ENCODE measurements around the gene ABTB2. TPM values are rescaled to one million over a fixed set of nuclear protein-coding genes. Genes with fewer than 3 reads are reported as not detected.

Gene ABTB2
- total and polyA plus RNA-seq, 2 of the 8 experiments (the other 6 are each of a cell fraction or from before 2014, with no cell fraction given): 7.7 to 10.2 TPM

GRCh38 chr11:34105079-34105956, 252.5 kb downstream of the ABTB2 start, which contains the start of gene NAT10:
NAT10 (plus strand) TSS chr11:34105629; CDS start chr11:34108226, 2,597 bp downstream.
- peaks cover 0 to 2% (median 0%) of the 10 kb centered on the region in 4 experiments; a peak in 1 of 7 replicates for H3K4me1 ChIP-seq (replicated peaks in 1 of 4; ENCODE audit: control insufficient read depth in 3 of 4, insufficient read depth in 4 of 4, low read length in 3 of 4)
- FAIRE-seq: peak; percentile 85
- ChIA-PET POLR2A (ENCODE audit: partially characterized antibody) (interaction anchor here (0.6 to 6.1 kb wide), 26 partner anchors 9 to 355 kb away, joined by 3 to 81 read pairs (median 3); partner anchors contain the start of gene CAPRIN1), CTCF (ENCODE audit: partially characterized antibody) (interaction anchor here (1.1 kb wide), 1 partner anchor 387 kb away, joined by 4 read pairs; no protein-coding TSS in a partner anchor)
- no peaks in the 10 kb centered on the region for H4K20me1 ChIP-seq (replicated peaks in 1 of 2; ENCODE audit: control insufficient read depth in 1 of 2, insufficient read depth in 2 of 2, low read length in 2 of 2)
- peak within 1 kb of the TSS; percentile 70 for H3K4ac ChIP-seq (replicated peaks; ENCODE audit: insufficient read length, low read depth, low read length)
- peak within 1 kb of the TSS; percentile 13 for H3K56ac ChIP-seq (replicated peaks; ENCODE audit: insufficient read length, low read depth, low read length)
- H3K14ac ChIP-seq (ENCODE audit: insufficient read length): no peak within 1 kb of the TSS
- no peak within 1 kb of the TSS; the same call in 1 of the 2 replicates for H2AK5ac ChIP-seq (ENCODE audit: low read depth, low read length)
- peak within 1 kb of the TSS; percentile 83 to 86 for H3K4me2 ChIP-seq (ENCODE audit: insufficient read depth in 1 of 2, low read depth in 2 of 2, low read length in 2 of 2)
- H4K91ac ChIP-seq (replicated peaks; ENCODE audit: insufficient read length, low read length): no peak within 1 kb of the TSS
- peak; percentile 95 to 97 for DNase-seq (ENCODE audit: low read depth in 1 of 2, low spot score in 2 of 2)
- peaks cover 9% of the 10 kb centered on the region for H3K23me2 ChIP-seq (ENCODE audit: low read depth, low read length)
- no peaks in the 10 kb centered on the region for H3K27me3 ChIP-seq (replicated peaks in 1 of 4; ENCODE audit: control insufficient read depth in 3 of 4, extremely low read depth in 1 of 4, insufficient read depth in 3 of 4, low read length in 3 of 4)
- no peak within 1 kb of the TSS for H2BK15ac ChIP-seq (ENCODE audit: low read length)
- peaks cover 12 to 29% (median 26%) of the 10 kb centered on the region in 4 experiments; a peak in 7 of 8 replicates for H3K36me3 ChIP-seq (ENCODE audit: control insufficient read depth in 2 of 4, insufficient read depth in 4 of 4, low read length in 3 of 4)
- H2BK12ac ChIP-seq (ENCODE audit: low read depth, low read length): no peak within 1 kb of the TSS; the same call in 1 of the 2 replicates
- H4K8ac ChIP-seq (ENCODE audit: extremely low read depth, insufficient read depth, low read length): peak within 1 kb of the TSS; percentile 96; the same call in 1 of the 2 replicates
- H3K9me3 ChIP-seq (ENCODE audit: insufficient read depth in 2 of 2, low read depth in 1 of 2, low read length in 1 of 2): no peaks in the 10 kb centered on the region
- no peak within 1 kb of the TSS for H2BK20ac ChIP-seq (ENCODE audit: low read length)
- H3K27ac ChIP-seq (ENCODE audit: low read depth, low read length): peak within 1 kb of the TSS; percentile 95
- H3K23ac ChIP-seq (ENCODE audit: insufficient read length): no peak within 1 kb of the TSS
- peak within 1 kb of the TSS; percentile 84 to 97 (median 96) for H3K9ac ChIP-seq (replicated peaks in 1 of 4; ENCODE audit: extremely low read depth in 1 of 4, low read depth in 3 of 4, low read length in 3 of 4)
- 2% methylated on average over 55 of the region's 55 CpGs; no CpG with 5 or more reads in 1 of the 2 experiments for WGBS, 2 experiments (ENCODE audit: extremely low coverage in 1 of 2, insufficient coverage in 1 of 2, insufficient read length in 1 of 2, insufficient replicate concordance in 2 of 2, low coverage in 1 of 2, low lambda C conversion rate in 2 of 2, missing lambda C conversion rate in 1 of 2)
- H4K5ac ChIP-seq (ENCODE audit: insufficient read length, low read depth, low read length): peak within 1 kb of the TSS; percentile 57
- 0 out of 2 replicates have a peak, but pooled peaks cover 2% of the 10 kb centered on the region for H3K79me1 ChIP-seq (ENCODE audit: low read depth, low read length)
- peak within 1 kb of the TSS; percentile 90 for H2BK5ac ChIP-seq (ENCODE audit: low read depth, low read length)
- H3K18ac ChIP-seq (ENCODE audit: extremely low read depth, low read length): peak within 1 kb of the TSS; percentile 7; the same call in 1 of the 2 replicates
- no peak within 1 kb of the TSS for H2BK120ac ChIP-seq (replicated peaks; ENCODE audit: low read depth, low read length)
- H3K79me2 ChIP-seq (ENCODE audit: control insufficient read depth in 1 of 2, insufficient read depth in 2 of 2, low read length in 2 of 2): peaks cover 7 to 31% of the 10 kb centered on the region in 2 experiments
- peak within 1 kb of the TSS; percentile 71 to 95 (median 91) for H3K4me3 ChIP-seq (ENCODE audit: extremely low read depth in 1 of 4, insufficient read depth in 2 of 4, low read depth in 3 of 4, low read length in 4 of 4)
- peak within 1 kb of the TSS; percentile 45; the same call in 1 of the 2 replicates for H2AFZ ChIP-seq (ENCODE audit: low read length)
- TF ChIP-seq BRCA1 (IDR thresholded peaks at IDR 0.05; ENCODE audit: low read depth, low read length): 0 out of 2 replicates have a peak, but pooled peaks have one; percentile 50
- TF ChIP-seq SP1 (IDR thresholded peaks at IDR 0.05; ENCODE audit: low read depth, low read length): peak; percentile 49; the same call in 1 of the 2 replicates
- no peak for TF ChIP-seq FOSL1 (IDR thresholded peaks at IDR 0.05; ENCODE audit: insufficient read depth, low read depth, low read length)
- TF ChIP-seq ATF3 (IDR thresholded peaks at IDR 0.05; ENCODE audit: insufficient read depth, low read depth, low read length): peak; percentile 88
- TF ChIP-seq ATF2 (IDR thresholded peaks at IDR 0.05; ENCODE audit: low read length): peak; percentile 79; the same call in 1 of the 2 replicates
- TF ChIP-seq BCL11A (IDR thresholded peaks at IDR 0.05; ENCODE audit: low read depth in 2 of 2, low read length in 2 of 2): no peak
- no peak for TF ChIP-seq EP300 (IDR thresholded peaks at IDR 0.05; ENCODE audit: borderline replicate concordance in 1 of 2, low read depth in 2 of 2, low read length in 2 of 2)
